Measurements from ENCODE around the gene MPO. TPM values are rescaled to one million over a fixed set of nuclear protein-coding genes. Genes with fewer than 3 reads are reported as not detected.

MPO gene
- total RNA-seq, 2 experiments from 2014 or later = not detected

DNA sequence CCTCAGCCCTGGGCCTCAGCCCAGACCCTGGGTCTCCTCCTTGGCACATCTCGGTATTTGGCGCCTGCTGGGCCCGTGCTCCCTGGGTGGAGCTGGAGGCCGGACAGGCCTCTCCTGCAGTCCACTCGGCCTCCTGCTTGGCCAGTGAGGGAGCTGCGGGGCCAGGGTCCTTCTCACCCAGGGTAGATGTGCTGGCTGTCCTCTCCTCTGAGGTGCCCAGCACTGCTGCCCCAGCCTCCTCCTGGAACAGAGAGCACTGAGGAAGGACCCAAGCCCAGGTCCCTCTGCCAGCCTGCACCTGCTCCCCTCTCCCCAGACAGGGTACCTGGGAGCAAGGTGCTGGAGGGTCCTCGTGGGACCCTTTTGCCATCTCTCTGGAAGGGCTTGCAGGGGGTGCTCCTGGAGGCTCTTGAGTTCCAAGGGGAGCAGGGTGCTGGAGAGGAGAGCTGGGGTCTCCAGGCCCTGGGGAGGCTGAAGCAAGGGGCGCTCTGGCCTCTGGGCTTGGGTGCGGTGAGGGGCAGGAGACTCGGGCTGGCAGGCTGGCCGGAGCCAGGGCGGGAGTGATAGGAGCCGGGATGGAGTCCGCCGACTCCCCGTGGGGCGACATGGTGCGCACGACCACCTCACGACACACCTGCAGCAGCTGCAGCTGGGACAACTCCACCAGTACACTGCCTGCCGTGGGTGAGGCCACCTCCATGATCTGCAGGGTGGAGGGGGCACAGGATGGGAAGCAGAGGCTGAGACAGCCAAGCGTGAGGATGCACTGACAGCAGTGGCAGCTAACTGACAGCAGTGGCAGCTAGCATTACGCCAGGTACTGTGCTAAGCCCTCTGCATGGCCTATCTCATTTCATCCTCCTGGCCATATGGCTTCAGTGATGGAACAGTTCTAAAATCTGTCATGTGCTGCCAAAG lies 30.0 kb upstream of the MPO start:
- Histone ChIP-seq H3K9me2 (ENCODE audit: insufficient read depth, low read length) (no peaks in the 10 kb centered on the region), H3K4me3 (ENCODE audit: low read depth, low read length, poor library complexity, severe bottlenecking) (no peak overlapping the region), H3K4me1 (ENCODE audit: insufficient read depth, low read length, poor library complexity, severe bottlenecking) (no peaks in the 10 kb centered on the region), H3K4me2 (ENCODE audit: low read length) (no peak overlapping the region), H3K27ac (ENCODE audit: low read depth, low read length, poor library complexity, severe bottlenecking) (no peak overlapping the region), H3K36me3 (ENCODE audit: insufficient read depth, low read length) (no peaks in the 10 kb centered on the region), H2AFZ (ENCODE audit: low read length) (no peak overlapping the region), H3K9me3 (ENCODE audit: low read length) (no peaks in the 10 kb centered on the region), H4K20me1 (ENCODE audit: insufficient read depth, low read length) (no peaks in the 10 kb centered on the region), H3K79me2 (ENCODE audit: insufficient read depth, low read depth, low read length) (no peaks in the 10 kb centered on the region)
- POLR2A ChIA-PET = interaction anchor here (0.6 kb wide), 1 partner anchor 302 kb away, joined by 3 read pairs; no protein-coding TSS in a partner anchor
- intact Hi-C loops (cut with micrococcal nuclease; ENCODE audit: unreplicated experiment) = no loop called here
- TF ChIP-seq, protein P1, sequence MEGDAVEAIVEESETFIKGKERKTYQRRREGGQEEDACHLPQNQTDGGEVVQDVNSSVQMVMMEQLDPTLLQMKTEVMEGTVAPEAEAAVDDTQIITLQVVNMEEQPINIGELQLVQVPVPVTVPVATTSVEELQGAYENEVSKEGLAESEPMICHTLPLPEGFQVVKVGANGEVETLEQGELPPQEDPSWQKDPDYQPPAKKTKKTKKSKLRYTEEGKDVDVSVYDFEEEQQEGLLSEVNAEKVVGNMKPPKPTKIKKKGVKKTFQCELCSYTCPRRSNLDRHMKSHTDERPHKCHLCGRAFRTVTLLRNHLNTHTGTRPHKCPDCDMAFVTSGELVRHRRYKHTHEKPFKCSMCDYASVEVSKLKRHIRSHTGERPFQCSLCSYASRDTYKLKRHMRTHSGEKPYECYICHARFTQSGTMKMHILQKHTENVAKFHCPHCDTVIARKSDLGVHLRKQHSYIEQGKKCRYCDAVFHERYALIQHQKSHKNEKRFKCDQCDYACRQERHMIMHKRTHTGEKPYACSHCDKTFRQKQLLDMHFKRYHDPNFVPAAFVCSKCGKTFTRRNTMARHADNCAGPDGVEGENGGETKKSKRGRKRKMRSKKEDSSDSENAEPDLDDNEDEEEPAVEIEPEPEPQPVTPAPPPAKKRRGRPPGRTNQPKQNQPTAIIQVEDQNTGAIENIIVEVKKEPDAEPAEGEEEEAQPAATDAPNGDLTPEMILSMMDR (conservative IDR thresholded peaks at IDR 0.05; ENCODE audit: low read length) = no peak
- TF ChIP-seq EZH2phosphoT487 (IDR thresholded peaks at IDR 0.05; ENCODE audit: borderline replicate concordance, low read depth, low read length) = no peak
- DNase-seq (ENCODE audit: low spot score) = no peak
- no TSS peak for BruUV-seq (replicated peaks)
- CTCF ChIA-PET (ENCODE audit: unreplicated experiment) = no interaction called here

DNA sequence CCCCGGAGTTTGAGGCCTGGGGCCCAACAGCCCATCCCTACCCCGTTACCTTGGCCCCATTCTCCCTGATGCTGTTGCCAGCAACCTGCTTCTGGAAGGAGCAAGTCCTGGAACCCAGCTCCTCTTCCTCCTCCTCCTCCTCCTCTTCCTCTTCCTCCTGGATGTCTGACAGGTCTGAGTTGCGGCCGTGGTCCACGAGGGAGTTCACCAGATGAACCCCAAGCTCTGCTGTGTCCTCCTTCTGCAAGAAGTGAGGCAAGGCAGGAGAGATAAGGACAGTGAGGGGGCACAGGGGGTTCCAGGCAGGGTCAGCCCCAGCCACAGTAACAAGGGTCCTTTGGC lies 29.2 kb upstream of the MPO start:
- POLR2A ChIA-PET = no interaction called here
- BruUV-seq (replicated peaks) = no TSS peak

More for the DNA sequence above, 29.2 kb upstream of the MPO start:
- no peak overlapping the region for H3K4me2 ChIP-seq (ENCODE audit: low read length)
- no peak overlapping the region for H2AFZ ChIP-seq (ENCODE audit: low read length)
- no peaks in the 10 kb centered on the region for H3K79me2 ChIP-seq (ENCODE audit: insufficient read depth, low read depth, low read length)
- no peak for TF ChIP-seq EZH2phosphoT487 (IDR thresholded peaks at IDR 0.05; ENCODE audit: borderline replicate concordance, low read depth, low read length)
- TF ChIP-seq, protein P1 (conservative IDR thresholded peaks at IDR 0.05; ENCODE audit: low read length) = no peak
- no peak overlapping the region for H3K4me3 ChIP-seq (ENCODE audit: low read depth, low read length, poor library complexity, severe bottlenecking)
- H3K9me2 ChIP-seq (ENCODE audit: insufficient read depth, low read length) = no peaks in the 10 kb centered on the region
- H3K36me3 ChIP-seq (ENCODE audit: insufficient read depth, low read length) = no peaks in the 10 kb centered on the region
- no peak for DNase-seq (ENCODE audit: low spot score)
- H3K27ac ChIP-seq (ENCODE audit: low read depth, low read length, poor library complexity, severe bottlenecking) = no peak overlapping the region
- intact Hi-C loops (cut with micrococcal nuclease; ENCODE audit: unreplicated experiment) = no loop called here
- H3K9me3 ChIP-seq (ENCODE audit: low read length) = no peaks in the 10 kb centered on the region
- CTCF ChIA-PET (ENCODE audit: unreplicated experiment) = no interaction called here
- no peaks in the 10 kb centered on the region for H4K20me1 ChIP-seq (ENCODE audit: insufficient read depth, low read length)
- H3K4me1 ChIP-seq (ENCODE audit: insufficient read depth, low read length, poor library complexity, severe bottlenecking) = no peaks in the 10 kb centered on the region
